Mucosa of rectum (tissue), 2 donors: ENCODE data around the gene BLOC1S5.

ENCODE experiments used
- H3K27ac ChIP-seq, 2 donors: one replicate each; pipeline ENCODE4 v1.7.0; 2013; ENCODE audit warnings: inconsistent platforms in 2 of 2, low read depth in 2 of 2, low read length in 2 of 2
- H3K27me3 ChIP-seq, 2 donors: one replicate each; pipeline ENCODE4 v1.7.0; 2013; ENCODE audit warnings: low read length in 2 of 2; ENCODE audit not compliant: control insufficient read depth in 2 of 2, insufficient read depth in 2 of 2
- H3K36me3 ChIP-seq, 2 donors: one replicate each; pipeline ENCODE4 v1.7.0; 2013; ENCODE audit warnings: low read length in 2 of 2; ENCODE audit not compliant: control insufficient read depth in 2 of 2, insufficient read depth in 2 of 2
- H3K4me1 ChIP-seq, 2 donors: one replicate each; pipeline ENCODE4 v1.7.0; 2013; ENCODE audit warnings: low read length in 2 of 2, mild to moderate bottlenecking in 1 of 2; ENCODE audit not compliant: control insufficient read depth in 2 of 2, insufficient read depth in 2 of 2
- H3K4me3 ChIP-seq, 2 donors: one replicate each; pipeline ENCODE4 v1.7.0; 2013; ENCODE audit warnings: low read length in 2 of 2
- H3K9ac ChIP-seq, 2 donors: one replicate each; pipeline ENCODE4 v1.7.0; 2013; ENCODE audit warnings: low read length in 2 of 2, low read depth in 1 of 2, mild to moderate bottlenecking in 1 of 2
- H3K9me3 ChIP-seq, 2 donors: one replicate each; pipeline ENCODE4 v1.7.0; 2013; ENCODE audit warnings: low read length in 2 of 2; ENCODE audit not compliant: control insufficient read depth in 2 of 2
- donor health status: healthy.
- donor health status: Normal muscosa, but diverticular disease.

BLOC1S5 gene

GRCh38 chr6:8066108-8066507 lies 1.9 kb upstream of the BLOC1S5 start:
- Histone ChIP-seq H3K9me3 (no peaks in the 10 kb centered on the region), H3K27me3 (no peaks in the 10 kb centered on the region), H3K4me3 (no peak overlapping the region), H3K9ac (no peak overlapping the region), H3K27ac (no peak overlapping the region), H3K4me1 (peaks cover 6 to 11% of the 10 kb centered on the region in 2 donors), H3K36me3 (peaks cover 3 to 4% of the 10 kb centered on the region in 2 donors)

DNA sequence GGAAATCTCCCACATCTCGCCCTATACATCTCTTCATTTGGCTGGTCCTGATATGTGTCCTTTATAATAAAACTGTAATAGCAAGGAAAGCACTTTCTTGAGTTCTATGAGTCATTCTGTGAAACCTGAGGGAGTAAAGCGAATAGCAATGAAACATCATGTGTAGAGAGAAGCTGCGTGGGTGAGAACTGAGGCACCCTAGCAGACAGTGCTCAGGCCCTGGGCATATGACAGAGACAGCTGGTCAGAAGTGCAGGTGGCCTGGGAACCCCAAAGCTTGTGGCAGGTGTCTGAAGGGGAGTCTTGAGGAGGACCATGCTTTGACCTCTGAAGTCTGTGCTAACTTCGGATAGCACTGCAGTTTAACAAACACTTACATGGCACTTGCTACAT lies 1.3 kb upstream of the BLOC1S5 start:
- peak overlapping the region in 1 of 2 donors; percentile 89 for H3K27ac ChIP-seq

GRCh38 chr6:8064638-8065518 lies 689 bp upstream of the BLOC1S5 start:
- Histone ChIP-seq H3K36me3 (peaks cover 4 to 7% of the 10 kb centered on the region in 2 donors), H3K4me1 (peaks cover 8 to 11% of the 10 kb centered on the region in 2 donors), H3K4me3 (peak overlapping the region; percentile 92 to 95), H3K27me3 (no peaks in the 10 kb centered on the region), H3K27ac (peak overlapping the region; percentile 76 to 89), H3K9me3 (no peaks in the 10 kb centered on the region), H3K9ac (peak overlapping the region; percentile 13 to 27)

More for the DNA sequence above, 1.3 kb upstream of the BLOC1S5 start:
- H3K36me3 ChIP-seq = peaks cover 3 to 4% of the 10 kb centered on the region in 2 donors
- H3K27me3 ChIP-seq = no peaks in the 10 kb centered on the region
- H3K9ac ChIP-seq = no peak overlapping the region
- H3K4me1 ChIP-seq = peaks cover 6 to 11% of the 10 kb centered on the region in 2 donors
- H3K4me3 ChIP-seq = peak overlapping the region in 1 of 2 donors; percentile 95
- no peaks in the 10 kb centered on the region for H3K9me3 ChIP-seq

- H3K27ac ChIP-seq = no peak overlapping the region
- H3K36me3 ChIP-seq = peaks cover 8 to 9% of the 10 kb centered on the region in 2 donors
- H3K9ac ChIP-seq = no peak overlapping the region
- no peaks in the 10 kb centered on the region for H3K27me3 ChIP-seq
- peaks cover 8 to 11% of the 10 kb centered on the region in 2 donors for H3K4me1 ChIP-seq
- H3K4me3 ChIP-seq = no peak overlapping the region
- no peaks in the 10 kb centered on the region for H3K9me3 ChIP-seq
Observed at GRCh38 chr6:8061736-8062135, 2.5 kb downstream of the BLOC1S5 start.

GRCh38 chr6:8060346-8060745 lies 3.8 kb downstream of the BLOC1S5 start:
- no peak overlapping the region for H3K27ac ChIP-seq
- no peaks in the 10 kb centered on the region for H3K27me3 ChIP-seq
- H3K9me3 ChIP-seq = no peaks in the 10 kb centered on the region
- peaks cover 8 to 10% of the 10 kb centered on the region in 2 donors for H3K4me1 ChIP-seq
- H3K36me3 ChIP-seq = peaks cover 8 to 9% of the 10 kb centered on the region in 2 donors
- no peak overlapping the region for H3K4me3 ChIP-seq
- H3K9ac ChIP-seq = no peak overlapping the region

- H3K27me3 ChIP-seq = no peaks in the 10 kb centered on the region
- peaks cover 2 to 4% of the 10 kb centered on the region in 2 donors for H3K4me1 ChIP-seq
- peaks cover 9 to 11% of the 10 kb centered on the region in 2 donors for H3K36me3 ChIP-seq
- no peak overlapping the region for H3K4me3 ChIP-seq
- no peaks in the 10 kb centered on the region for H3K9me3 ChIP-seq
- H3K27ac ChIP-seq = no peak overlapping the region
- H3K9ac ChIP-seq = no peak overlapping the region
Observed at GRCh38 chr6:8059129-8059528, 5.1 kb downstream of the BLOC1S5 start.

DNA sequence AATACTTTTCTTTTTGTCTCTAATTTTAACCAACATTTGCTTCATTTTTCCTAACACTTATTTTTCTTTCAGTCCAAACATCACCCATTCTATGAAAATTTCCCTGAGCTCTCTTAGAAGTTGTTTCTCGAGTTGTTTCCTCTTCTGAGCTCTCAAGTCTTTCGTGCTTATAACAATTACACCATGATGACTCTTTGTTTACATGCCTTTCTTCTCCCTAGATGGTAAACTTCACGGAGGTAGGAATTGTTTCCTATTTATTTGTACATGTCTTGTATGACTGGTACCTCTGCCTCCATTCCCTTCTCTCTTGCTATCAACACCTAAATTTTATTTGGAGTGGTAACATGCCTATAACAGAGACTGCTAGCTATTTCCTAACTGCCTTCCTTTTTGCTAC lies 6.4 kb downstream of the BLOC1S5 start:
- Histone ChIP-seq H3K9ac (no peak overlapping the region), H3K9me3 (no peaks in the 10 kb centered on the region), H3K27ac (no peak overlapping the region), H3K27me3 (no peaks in the 10 kb centered on the region), H3K4me3 (no peak overlapping the region), H3K36me3 (peaks cover 9 to 11% of the 10 kb centered on the region in 2 donors), H3K4me1 (peaks cover 0 to 2% of the 10 kb centered on the region in 2 donors)

DNA sequence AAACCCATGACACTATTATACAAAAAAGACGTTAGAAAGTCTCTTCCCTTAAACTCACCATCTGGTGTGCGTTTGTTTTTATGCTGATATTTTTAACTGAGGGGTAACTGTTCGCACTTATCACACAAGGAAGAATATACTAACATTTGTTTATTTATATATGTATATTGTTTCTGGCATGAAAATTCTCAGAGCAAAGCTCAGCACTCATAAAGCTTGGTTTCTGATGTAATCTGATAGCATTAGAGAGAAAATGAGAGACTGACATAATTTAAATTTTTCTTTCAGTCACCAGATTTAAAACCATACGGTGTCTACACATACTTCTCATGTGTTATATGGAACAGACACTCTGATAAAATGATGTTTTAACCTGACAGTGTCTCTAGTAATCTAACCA lies 6.9 kb downstream of the BLOC1S5 start:
- Histone ChIP-seq H3K4me1 (peaks cover 0 to 2% of the 10 kb centered on the region in 2 donors), H3K27ac (no peak overlapping the region), H3K36me3 (peaks cover 9 to 11% of the 10 kb centered on the region in 2 donors), H3K27me3 (no peaks in the 10 kb centered on the region), H3K9me3 (no peaks in the 10 kb centered on the region), H3K4me3 (no peak overlapping the region), H3K9ac (no peak overlapping the region)

GRCh38 chr6:8054276-8054675 lies 9.9 kb downstream of the BLOC1S5 start:
- Histone ChIP-seq H3K27me3 (no peaks in the 10 kb centered on the region), H3K36me3 (peaks cover 2 to 10% of the 10 kb centered on the region in 2 donors)

GRCh38 chr6:8047541-8048292 lies 16.5 kb downstream of the BLOC1S5 start:
- Histone ChIP-seq H3K9ac (no peak overlapping the region), H3K9me3 (no peaks in the 10 kb centered on the region), H3K36me3 (peaks cover 0 to 3% of the 10 kb centered on the region in 2 donors), H3K27me3 (no peaks in the 10 kb centered on the region), H3K27ac (no peak overlapping the region), H3K4me1 (no peaks in the 10 kb centered on the region), H3K4me3 (no peak overlapping the region)

More at GRCh38 chr6:8054276-8054675, 9.9 kb downstream of the BLOC1S5 start:
- no peak overlapping the region for H3K9ac ChIP-seq
- no peak overlapping the region for H3K4me3 ChIP-seq
- H3K27ac ChIP-seq = no peak overlapping the region
- no peaks in the 10 kb centered on the region for H3K4me1 ChIP-seq
- H3K9me3 ChIP-seq = no peaks in the 10 kb centered on the region
